GM12865 (cell line): ENCODE data around the gene LRRC28.

Experiments used
- DNase-seq: peaks from one replicate; pipeline ENCODE4 v3.0.0; 2010; ENCODE audit warnings: low read depth
- H3K4me3 ChIP-seq: 2 replicates; pipeline ENCODE4 v1.5.1; 2011; ENCODE audit warnings: mild to moderate bottlenecking, low read depth, low read length, control low read depth
- CTCF ChIP-seq: IDR thresholded peaks from 2 replicates; pipeline ENCODE4 v1.5.1; 2011; ENCODE audit warnings: low read length, control low read depth, low read depth, inconsistent platforms; ENCODE audit not compliant: insufficient read depth; ENCODE audit errors: missing control alignments

LRRC28 gene

GRCh38 chr15:99361545-99362185 is 110.4 kb downstream of the LRRC28 start:
- H3K4me3 ChIP-seq: no peak overlapping the region
- TF ChIP-seq CTCF: peak; percentile 36
- peak; percentile 19 for DNase-seq

GRCh38 chr15:99365242-99365641 is 114.0 kb downstream of the LRRC28 start:
- H3K4me3 ChIP-seq: no peak overlapping the region
- peak; percentile 82 for DNase-seq
- no peak for TF ChIP-seq CTCF

GRCh38 chr15:99366013-99366412 is 114.7 kb downstream of the LRRC28 start:
- H3K4me3 ChIP-seq: no peak overlapping the region
- TF ChIP-seq CTCF: no peak
- DNase-seq: no peak

- no peak for TF ChIP-seq CTCF
- H3K4me3 ChIP-seq: no peak overlapping the region
- no peak for DNase-seq
Measured at GRCh38 chr15:99368743-99369142, 117.5 kb downstream of the LRRC28 start.

- no peak overlapping the region for H3K4me3 ChIP-seq
- no peak for TF ChIP-seq CTCF
- DNase-seq: no peak
Measured at GRCh38 chr15:99369196-99369595, 117.9 kb downstream of the LRRC28 start.

GRCh38 chr15:99371180-99372103 is 120.2 kb downstream of the LRRC28 start:
- TF ChIP-seq CTCF: peak; percentile 16
- H3K4me3 ChIP-seq: no peak overlapping the region
- DNase-seq: peak; percentile 76
